ENCODE data around the gene FAM118A.
"Not testable (repeated sequence)": the region's sequence is repeated elsewhere in the genome, so short reads cannot be mapped to it uniquely, and the experiment has no call there.

FAM118A gene

DNA sequence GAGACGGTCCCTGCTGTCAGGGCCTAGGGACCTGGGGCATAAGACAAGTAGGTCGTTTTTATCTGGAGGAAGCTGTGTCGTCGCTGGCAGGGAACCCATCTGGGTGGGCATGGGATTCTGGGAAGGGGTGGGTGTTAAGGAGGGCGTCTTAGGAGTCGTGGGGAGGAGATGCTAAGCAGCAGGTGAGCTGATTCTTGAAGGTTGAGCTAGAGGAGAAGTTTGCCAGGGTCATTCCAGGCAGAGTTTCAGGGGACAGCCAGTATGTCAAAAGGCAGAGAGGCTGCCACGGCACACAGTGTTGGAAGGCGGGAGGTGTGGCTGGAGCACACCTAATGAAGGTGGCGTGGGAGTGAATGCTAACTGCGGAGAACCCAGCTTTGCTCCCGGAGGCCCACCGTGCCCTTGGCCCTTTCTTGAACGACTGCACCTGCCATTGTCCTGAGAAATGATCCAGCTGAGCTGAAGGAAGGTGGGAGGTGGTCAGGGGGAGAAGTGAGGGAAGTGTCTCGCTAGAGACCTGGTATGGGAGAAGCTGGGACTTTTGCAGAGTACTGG lies 1.3 kb downstream of the FAM118A start:
- no peak for DNase-seq

DNA sequence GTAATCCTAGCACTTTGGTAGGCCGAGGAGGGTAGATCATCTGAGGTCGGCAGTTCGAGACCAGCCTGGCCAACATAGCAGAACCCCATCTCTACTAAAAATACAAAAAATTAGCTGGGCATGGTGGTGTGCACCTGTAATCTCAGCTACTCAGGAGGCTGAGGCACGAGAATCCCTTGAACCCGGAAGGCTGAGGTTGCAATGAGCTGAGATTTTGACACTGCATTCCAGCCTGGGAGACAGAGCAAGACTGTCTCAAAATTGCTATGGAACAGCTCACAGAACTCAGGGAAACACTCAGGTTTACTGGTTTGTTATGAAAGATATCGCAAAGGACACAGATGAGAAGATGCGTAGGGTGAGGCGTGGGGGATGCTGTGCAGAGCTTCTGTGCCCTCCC lies 2.7 kb downstream of the FAM118A start:
- DNase-seq = no peak

DNA sequence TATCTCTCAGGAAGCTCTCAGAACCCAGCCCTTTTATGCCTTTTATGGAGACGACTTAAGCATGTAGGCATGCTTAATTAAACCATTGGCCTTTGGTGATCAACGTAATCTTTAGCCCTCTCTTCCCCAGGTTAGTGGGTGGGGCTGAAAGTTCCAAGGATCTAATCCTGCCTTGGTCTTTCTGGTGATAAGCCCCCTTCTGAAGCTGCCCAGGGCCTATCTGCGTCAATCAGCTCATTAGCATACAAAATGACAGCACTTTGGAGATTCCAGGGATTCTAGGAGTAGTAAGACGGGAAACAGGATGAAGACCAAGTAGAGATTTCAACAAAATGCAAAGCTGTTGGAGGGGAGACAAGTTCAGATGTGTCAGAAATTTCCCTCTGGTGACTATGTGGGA lies 3.1 kb downstream of the FAM118A start:
- DNase-seq = no peak

DNA sequence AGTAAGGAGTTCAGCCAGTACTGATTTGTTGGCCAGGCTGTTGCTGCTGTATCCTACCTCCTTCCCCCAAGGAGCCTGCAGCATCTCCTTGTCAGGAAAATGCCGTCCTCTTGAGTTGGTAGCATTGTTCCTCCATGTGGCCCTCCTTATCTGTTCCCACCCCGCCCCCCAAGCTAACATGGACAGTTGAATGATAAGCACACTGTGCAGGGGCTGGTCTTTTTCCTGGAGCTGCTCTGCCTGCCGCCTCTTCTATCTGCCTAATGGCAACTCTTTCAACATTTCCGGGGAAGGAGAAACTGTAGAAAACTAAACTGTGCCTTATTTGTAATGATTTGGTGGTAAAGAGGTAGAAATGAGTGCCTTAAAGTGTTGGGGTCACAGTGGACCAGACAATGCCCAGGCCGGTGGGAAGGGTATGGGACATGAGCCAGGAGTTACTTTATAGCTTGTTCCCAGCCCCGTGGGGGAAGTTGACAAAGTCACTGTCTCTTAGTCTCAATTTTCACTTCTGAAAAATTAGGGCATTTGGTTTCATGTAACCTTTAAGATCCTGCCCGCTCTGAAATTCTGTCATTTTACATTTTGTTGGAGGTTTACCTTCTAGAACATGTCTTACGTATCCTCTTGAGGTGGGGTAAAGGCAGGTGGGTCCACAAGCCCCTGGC lies 4.5 kb downstream of the FAM118A start:
- no peak for DNase-seq

GRCh38 chr22:45314786-45315185 lies 5.1 kb downstream of the FAM118A start:
- DNase-seq = no peak

DNA sequence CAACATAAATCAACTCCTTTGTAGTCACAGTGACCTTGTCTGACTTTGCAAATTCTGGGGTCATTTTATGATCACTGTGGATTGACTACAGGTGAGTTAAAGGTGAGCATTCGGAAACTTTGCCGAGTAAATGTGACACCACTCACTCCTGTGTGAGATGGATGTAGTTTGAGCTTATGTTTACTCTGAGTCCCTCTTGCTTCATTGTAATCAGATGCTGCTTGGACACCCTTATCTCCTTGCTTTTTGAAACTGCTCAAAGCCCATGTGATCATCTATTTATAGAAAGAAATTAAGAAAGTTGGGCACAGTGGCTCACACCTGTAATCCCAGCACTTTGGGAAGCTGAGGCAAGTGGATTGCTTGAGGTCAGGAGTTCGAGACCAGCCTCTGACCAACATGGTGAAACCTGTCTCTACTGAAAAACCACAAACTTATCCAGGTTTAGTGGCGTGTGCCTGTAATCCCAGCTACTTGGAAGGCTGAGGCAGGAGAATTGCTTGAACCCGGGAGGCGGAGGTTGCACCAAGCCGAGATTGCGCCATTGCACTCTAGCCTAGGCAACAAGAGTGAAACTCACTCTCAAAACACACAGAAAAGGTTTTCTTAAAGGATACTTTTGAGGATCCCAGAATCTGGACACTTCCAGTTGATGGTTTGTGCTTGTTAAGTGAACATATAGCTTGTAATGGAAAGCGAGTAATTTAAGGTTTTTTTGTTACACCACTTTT lies 7.2 kb downstream of the FAM118A start:
- no peak for DNase-seq

DNA sequence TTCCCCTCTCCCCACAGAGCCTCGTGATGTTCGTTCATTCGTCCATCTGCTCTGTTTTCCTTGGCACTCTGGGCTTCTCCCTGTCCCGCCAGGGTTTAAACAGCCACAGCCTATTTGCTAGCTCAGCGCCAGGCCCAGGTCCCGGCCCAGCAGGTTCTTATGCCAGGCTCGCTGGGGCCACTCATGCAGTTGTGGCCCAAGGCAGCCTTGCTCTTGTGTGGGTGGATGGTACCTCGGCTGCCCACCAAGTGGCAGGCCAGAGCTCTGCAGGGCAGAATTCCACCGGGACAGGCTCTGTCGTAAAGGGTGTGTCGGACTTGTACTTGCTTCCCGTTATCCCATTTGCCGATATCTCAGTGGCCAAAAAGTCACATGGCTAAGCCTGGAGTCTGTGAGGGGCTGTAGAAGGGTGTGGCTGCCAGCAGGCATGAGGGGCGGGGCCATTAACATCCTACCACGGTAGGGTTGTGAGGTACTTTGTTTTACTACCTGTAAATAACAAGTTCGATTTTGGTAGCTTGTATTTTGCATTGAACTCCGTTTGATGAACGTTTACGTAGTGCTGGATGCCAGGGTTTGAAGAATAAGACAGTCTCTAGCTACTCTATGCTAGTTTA lies 7.9 kb downstream of the FAM118A start:
- DNase-seq = no peak

- DNase-seq = peak; percentile 2 to 12
Observed at GRCh38 chr22:45318168-45318557, 8.4 kb downstream of the FAM118A start.

DNA sequence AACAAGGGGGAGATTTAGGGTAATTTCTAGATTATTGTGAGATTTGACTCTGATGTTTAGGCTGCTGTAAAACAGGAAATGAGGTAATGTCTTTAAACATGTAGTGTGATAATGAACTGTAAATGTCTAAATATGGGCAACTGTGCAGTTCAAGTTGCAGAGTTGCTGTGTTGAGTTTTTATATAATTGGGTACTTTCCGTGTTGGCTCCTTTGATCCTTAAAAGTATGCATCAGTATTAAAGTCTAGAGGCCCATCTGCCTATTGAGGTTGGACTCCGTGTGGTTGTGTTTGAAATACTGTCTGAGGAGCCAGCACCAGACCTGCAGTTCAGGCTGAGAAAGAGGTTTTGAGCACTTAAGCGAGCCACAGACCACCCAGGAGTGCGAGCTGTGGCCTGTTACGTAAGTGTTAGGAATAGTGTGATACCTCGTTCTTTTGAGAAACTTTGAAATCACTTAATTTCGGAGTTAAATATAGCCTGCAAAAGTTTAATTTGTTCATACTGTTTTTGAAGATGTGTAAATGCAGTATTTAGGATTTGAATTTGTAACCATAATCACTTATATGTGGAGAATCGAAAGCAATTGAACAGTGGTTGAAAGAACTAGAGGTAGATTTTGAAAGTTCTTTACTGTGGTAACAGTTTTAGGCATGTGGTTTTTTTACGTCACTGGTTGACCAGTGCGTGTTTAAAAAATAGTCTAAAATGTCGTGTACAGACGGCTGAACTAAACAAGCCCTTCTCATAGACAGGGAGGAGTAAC lies 9.0 kb downstream of the FAM118A start:
- no peak for DNase-seq

DNA sequence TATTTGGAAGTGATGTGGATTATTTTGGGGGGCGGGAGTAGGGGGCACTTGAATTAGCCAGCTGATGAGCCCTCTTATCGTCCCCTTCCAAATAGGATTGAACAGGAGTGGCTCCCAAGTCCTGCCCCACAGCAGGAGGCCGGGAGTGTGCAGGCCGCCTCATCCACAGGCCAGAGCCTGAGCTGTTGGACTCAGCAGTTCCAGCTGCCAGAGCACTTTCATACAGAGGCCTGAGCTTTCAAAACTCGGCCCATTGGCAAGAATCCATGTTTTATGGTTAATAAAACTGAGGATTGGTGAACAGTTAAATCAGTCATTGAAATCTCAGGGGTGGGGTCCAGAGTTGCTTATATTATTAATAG lies 9.6 kb downstream of the FAM118A start:
- no peak for DNase-seq

GRCh38 chr22:45320357-45320976 lies 10.7 kb downstream of the FAM118A start:
- DNase-seq = no peak

- DNase-seq = no peak
Observed at GRCh38 chr22:45321827-45322226, 12.1 kb downstream of the FAM118A start.

DNA sequence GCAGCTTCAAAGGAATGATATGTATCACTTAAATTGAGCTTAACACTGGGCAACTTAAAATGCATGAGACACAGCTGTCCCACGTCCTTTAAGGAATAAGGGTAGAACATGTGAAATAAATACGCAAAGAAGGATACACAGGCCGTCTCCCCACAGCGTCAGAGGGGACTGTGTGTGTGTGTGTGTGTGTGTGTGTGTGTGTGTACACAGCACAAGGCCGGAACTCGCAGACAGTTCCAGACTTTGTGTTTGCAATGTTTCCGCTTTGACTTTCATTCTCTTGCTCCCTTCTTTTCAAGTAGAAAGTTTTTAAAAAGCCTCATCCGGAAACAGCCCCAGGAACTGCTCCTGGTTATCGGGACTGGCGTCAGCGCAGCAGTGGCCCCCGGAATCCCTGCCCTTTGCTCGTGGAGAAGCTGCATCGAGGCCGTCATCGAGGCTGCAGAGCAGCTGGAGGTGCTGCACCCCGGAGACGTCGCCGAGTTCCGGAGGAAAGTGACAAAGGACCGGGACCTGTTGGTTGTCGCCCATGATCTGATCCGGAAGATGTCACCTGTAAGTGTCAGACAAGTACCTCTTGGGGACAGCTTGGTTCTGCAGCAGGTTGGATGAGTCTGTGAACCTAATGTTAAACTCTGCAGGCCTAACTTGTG lies 13.3 kb downstream of the FAM118A start:
- no peak for DNase-seq

DNA sequence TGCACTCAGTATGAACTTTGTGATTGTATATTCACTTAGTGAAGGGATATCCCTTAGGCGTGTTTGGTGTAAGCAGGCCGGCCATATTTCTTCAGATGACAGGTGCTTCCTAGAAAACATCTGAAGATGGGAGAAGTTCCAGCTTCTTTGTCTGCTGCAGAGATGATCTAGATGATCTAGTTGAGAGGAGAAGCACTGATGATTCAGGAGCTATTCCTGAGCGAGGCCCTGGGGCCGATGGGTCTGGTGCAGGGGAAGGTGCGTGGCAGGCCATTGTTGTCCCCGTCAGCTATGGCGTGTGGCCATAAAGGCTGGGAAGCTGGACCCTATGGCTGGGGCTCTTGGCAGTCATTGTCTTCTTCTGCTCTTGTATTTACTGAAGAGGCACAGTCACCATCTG lies 14.0 kb downstream of the FAM118A start:
- no peak for DNase-seq

GRCh38 chr22:45324311-45324711 lies 14.6 kb downstream of the FAM118A start:
- no peak for DNase-seq

DNA sequence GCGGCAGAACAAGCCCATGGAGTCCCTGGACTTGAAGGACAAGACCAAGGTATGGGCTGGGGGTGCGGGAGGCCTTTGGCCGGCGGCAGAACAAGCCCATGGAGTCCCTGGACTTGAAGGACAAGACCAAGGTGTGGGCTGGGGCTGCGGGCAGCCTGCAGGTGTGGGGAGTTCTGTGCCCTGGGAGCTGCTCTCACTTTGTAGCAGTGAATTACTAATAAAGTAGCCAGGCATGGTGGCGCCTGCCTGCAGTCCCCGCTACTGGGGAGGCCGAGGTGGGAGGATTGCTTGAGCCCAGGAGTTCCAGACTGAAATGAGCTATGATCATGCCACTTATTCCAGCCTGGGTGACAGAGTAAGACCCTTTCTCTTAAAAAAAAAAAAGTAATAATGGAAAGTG lies 18.5 kb downstream of the FAM118A start:
- not testable (repeated sequence) for DNase-seq

- DNase-seq = no peak
Observed at GRCh38 chr22:45328822-45329529, 19.2 kb downstream of the FAM118A start.

GRCh38 chr22:45329530-45329936 lies 19.8 kb downstream of the FAM118A start:
- no peak for DNase-seq

DNA sequence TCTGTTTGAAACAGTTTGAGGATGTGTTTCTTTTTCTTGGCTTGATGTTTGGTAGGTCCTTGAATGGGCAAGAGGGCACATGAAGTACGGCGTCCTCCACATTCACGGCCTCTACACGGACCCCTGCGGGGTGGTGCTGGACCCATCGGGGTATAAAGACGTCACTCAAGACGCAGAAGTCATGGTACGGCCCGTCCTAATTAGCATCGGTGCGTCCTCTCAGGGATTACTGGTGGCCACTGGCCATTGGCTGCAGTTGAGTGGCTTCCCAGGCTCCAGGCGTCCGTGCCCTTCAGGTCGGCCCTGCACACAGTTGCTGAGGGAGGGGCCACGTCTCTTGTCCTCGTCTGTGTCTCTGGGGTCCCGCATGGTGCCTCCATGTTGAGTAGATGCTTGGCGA lies 20.8 kb downstream of the FAM118A start:
- no peak for DNase-seq

DNA sequence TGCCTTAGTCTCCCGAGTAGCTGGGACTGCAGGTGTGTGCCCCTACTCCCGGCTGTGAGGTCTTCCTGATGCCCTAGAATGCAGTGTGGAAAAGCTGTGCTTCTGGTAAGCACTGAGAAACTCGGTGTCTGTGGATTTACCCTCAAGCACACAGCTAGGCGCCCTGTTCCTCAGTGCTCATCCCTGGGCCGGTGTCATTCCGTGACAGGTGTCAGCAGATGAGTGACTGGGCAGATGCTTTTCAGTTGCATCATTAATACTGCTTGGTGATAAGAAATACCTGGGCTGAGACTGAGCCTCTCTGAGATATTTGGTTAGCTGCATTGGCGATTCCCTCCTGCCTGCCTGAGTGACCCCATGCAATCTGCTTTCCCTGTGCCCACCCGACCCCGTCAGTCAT lies 21.8 kb downstream of the FAM118A start:
- no peak for DNase-seq

DNA sequence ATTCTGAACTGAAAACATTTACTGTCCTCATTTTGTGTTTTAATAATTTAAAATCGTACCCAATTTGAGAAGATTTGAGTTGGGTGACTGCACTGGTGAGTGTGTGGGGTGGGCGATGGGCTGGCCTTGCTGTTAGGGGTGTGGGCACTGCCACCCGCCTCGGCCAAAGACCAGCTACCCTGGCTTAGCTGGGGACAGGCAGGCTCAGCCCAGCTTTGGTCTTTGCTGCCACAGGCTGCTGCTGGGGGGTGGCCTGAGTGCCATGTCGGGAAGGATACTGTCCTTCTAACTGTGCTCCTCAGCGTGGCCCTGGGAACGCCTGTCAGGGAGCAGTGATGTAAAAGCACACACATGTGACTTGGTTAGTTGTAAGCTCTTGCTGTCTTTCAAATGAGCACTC lies 22.3 kb downstream of the FAM118A start:
- DNase-seq = no peak

DNA sequence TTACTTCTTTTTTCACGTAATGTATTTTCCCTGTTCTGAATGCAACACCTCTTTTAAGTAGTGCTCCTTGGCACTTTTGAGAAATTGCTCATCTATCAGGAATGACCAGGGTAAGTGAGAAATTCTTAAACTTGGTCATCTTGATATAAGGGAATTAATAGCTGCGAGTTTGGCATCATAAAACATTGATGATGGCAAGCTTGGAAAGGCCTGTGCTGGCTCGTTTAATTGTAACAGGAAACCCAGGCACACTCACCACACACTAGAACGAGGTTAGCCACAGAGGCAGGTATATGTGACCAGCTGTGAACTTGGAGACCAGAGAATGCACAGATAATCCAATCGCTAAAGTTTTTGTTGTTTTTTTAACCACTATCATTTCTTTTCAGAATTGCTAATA lies 24.3 kb downstream of the FAM118A start:
- DNase-seq = no peak
